Activated B cell treated with CpG ODN at 0.5 μM for 24 hours (primary cell): Measurements from ENCODE around the gene ADAM29. TPM values are rescaled to one million over a fixed set of nuclear protein-coding genes. Genes with fewer than 3 reads are reported as not detected.

Experiments used
- ATAC-seq: fragments of 200-7000 bp; cut with Tn5 transposase; one replicate; pipeline ENCODE4 v1.10.0; 2021; ENCODE audit warnings: low read depth, mild to moderate bottlenecking, moderate library complexity
- CTCF ChIA-PET: fragments of 350-600 bp; sonication (Branson Sonifier 250); formaldehyde crosslinking; loops from one replicate; lab custom pipeline; 2021; ENCODE audit warnings: antibody characterized with exemption; lab: Charles Lee
- POLR2A ChIA-PET: fragments of 350-600 bp; sonication (Branson Sonifier 250); formaldehyde crosslinking; loops from one replicate; lab custom pipeline; 2021; ENCODE audit warnings: antibody characterized with exemption; lab: Charles Lee
- DNase-seq: peaks from one replicate; pipeline ENCODE4 v3.0.0; 2022
- H3K27ac Mint-ChIP-seq: one replicate; pipeline ENCODE4 v1.8.0; 2020; ENCODE audit warnings: mixed read lengths
- H3K27me3 Mint-ChIP-seq: one replicate; pipeline ENCODE4 v1.8.0; 2021; ENCODE audit warnings: mixed read lengths
- H3K36me3 Mint-ChIP-seq: one replicate; pipeline ENCODE4 v1.8.0; 2021; ENCODE audit warnings: low read depth, mixed read lengths
- H3K4me1 Mint-ChIP-seq: one replicate; pipeline ENCODE4 v1.8.0; 2021; ENCODE audit warnings: mixed read lengths
- H3K4me3 Mint-ChIP-seq: one replicate; pipeline ENCODE4 v1.8.0; 2020; ENCODE audit warnings: mild to moderate bottlenecking, mixed read lengths
- H3K9me3 Mint-ChIP-seq: one replicate; pipeline ENCODE4 v1.8.0; 2020; ENCODE audit warnings: mixed read lengths
- intact Hi-C: fragments of 100-400 bp; cut with micrococcal nuclease; formaldehyde crosslinking; loops from one replicate; pipeline ENCODE4 v1.15.1; 2024
- total RNA-seq: library from RNA; stranded (reverse); gene quantifications from 2 replicates; pipeline ENCODE4 v1.2.3, GENCODE V29; 2022
- TF ChIP-seq, protein P1 (sequence below): fragments of 200-600 bp; IDR thresholded peaks from one replicate; pipeline ENCODE4 v1.8.0; 2022; ENCODE audit warnings: antibody characterized with exemption, mild to moderate bottlenecking

Gene ADAM29
- total RNA-seq, 1 donor from 2014 or later: not detected

GRCh38 chr4:174874898-174875297 lies 43.3 kb upstream of the ADAM29 start:
- Mint-ChIP-seq H3K9me3 (no peaks in the 10 kb centered on the region), H3K27ac (peak overlapping the region; percentile 9), H3K4me1 (peaks cover 7% of the 10 kb centered on the region), H3K4me3 (no peak overlapping the region), H3K27me3 (no peaks in the 10 kb centered on the region), H3K36me3 (no peaks in the 10 kb centered on the region)
- ChIA-PET CTCF (no interaction called here), POLR2A (no interaction called here)
- ATAC-seq (no peak), DNase-seq (no peak)
- intact Hi-C loops: loop anchor here (2.0 kb wide), 1 partner anchor 54 kb away; no protein-coding TSS in a partner anchor
- TF ChIP-seq, protein P1, sequence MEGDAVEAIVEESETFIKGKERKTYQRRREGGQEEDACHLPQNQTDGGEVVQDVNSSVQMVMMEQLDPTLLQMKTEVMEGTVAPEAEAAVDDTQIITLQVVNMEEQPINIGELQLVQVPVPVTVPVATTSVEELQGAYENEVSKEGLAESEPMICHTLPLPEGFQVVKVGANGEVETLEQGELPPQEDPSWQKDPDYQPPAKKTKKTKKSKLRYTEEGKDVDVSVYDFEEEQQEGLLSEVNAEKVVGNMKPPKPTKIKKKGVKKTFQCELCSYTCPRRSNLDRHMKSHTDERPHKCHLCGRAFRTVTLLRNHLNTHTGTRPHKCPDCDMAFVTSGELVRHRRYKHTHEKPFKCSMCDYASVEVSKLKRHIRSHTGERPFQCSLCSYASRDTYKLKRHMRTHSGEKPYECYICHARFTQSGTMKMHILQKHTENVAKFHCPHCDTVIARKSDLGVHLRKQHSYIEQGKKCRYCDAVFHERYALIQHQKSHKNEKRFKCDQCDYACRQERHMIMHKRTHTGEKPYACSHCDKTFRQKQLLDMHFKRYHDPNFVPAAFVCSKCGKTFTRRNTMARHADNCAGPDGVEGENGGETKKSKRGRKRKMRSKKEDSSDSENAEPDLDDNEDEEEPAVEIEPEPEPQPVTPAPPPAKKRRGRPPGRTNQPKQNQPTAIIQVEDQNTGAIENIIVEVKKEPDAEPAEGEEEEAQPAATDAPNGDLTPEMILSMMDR: no peak

DNA sequence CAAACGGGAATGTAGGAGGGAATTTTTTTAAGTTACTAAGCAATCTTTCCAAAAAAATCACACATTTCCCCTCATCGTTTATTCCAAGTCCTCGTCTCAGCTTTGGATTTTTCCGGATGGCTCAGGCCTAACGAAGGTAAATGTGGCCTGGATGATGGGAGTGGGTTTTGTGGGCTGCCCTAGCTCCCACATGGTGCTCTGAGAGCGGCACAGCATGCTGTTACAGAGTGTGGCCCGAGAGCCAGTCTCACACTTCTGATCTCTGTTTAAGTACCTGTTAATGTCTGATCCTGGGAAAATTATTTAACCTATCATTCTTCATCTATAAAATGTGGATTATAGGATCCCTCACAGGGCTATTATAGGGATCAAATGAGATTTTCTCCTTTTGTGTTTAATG lies 38.2 kb upstream of the ADAM29 start:
- no peaks in the 10 kb centered on the region for H3K36me3 Mint-ChIP-seq
- intact Hi-C loops: no loop called here
- DNase-seq (no peak), ATAC-seq (no peak)
- H3K27ac Mint-ChIP-seq: no peak overlapping the region
- TF ChIP-seq, protein P1: no peak
- H3K4me1 Mint-ChIP-seq: peaks cover 1% of the 10 kb centered on the region
- ChIA-PET POLR2A (no interaction called here), CTCF (no interaction called here)
- H3K9me3 Mint-ChIP-seq: no peaks in the 10 kb centered on the region
- H3K27me3 Mint-ChIP-seq: no peaks in the 10 kb centered on the region
- no peak overlapping the region for H3K4me3 Mint-ChIP-seq

DNA sequence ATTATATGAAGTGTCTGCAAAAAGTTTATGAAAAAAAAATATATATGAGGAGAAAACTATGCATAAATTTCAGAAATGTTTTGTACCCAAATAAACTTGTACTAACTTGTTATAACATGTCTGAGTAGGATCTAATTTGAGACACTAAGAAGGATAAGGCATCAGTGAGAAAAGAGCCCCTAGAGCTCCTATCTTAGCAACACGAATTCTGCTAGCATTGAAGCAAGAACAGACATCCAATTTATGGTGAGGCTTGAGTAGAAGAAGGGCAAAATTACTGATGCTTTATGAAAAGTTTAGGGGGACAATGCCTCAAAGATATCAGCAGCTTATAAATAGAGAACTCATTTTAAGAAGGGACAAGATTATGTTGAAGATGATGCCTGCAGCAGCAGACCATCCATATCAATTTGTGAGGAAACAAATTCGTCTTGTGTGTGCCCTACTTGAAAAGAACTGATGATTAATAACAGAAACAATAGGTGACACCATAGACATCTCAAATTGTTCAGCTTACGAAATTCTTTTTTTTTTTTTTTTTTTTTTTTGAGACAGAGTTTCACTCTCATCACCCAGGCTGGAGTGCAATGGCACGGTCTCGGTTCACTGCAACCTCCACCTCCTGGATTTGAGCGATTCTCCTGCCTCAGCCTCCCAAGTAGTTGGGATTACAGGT lies 35.7 kb upstream of the ADAM29 start:
- Mint-ChIP-seq H3K4me3 (no peak overlapping the region), H3K4me1 (no peaks in the 10 kb centered on the region), H3K9me3 (no peaks in the 10 kb centered on the region), H3K27me3 (no peaks in the 10 kb centered on the region), H3K27ac (no peak overlapping the region), H3K36me3 (no peaks in the 10 kb centered on the region)
- POLR2A ChIA-PET: no interaction called here
- intact Hi-C loops: no loop called here
- no peak for DNase-seq
- no peak for ATAC-seq
- CTCF ChIA-PET: no interaction called here
- TF ChIP-seq, protein P1: no peak

DNA sequence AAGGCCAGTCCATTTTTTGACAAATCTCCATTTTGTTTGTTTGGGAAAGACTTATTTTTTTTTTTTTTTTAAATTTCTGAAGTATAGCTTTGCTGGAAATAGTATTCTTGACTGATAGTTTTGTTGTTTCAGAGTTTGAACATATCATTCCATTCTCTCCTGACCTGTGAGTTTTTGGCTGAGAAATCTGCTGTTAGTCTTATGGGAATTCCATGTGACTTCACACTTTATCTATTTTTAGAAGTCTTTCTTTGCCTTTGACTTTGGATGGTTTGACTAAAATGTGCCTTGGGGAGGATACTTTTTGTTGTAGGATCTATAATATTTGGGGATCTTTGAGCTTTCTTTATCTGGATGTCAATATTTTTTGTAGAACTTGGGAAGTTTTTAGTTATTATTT lies 10.7 kb upstream of the ADAM29 start:
- Mint-ChIP-seq H3K9me3 (peaks cover 11% of the 10 kb centered on the region), H3K27ac (no peak overlapping the region), H3K4me3 (no peak overlapping the region), H3K27me3 (no peaks in the 10 kb centered on the region), H3K4me1 (peaks cover 7% of the 10 kb centered on the region), H3K36me3 (no peaks in the 10 kb centered on the region)
- DNase-seq (no peak), ATAC-seq (no peak)
- intact Hi-C loops: no loop called here
- ChIA-PET POLR2A (interaction anchor here (0.6 kb wide), 1 partner anchor 48 kb away, joined by 3 read pairs; no protein-coding TSS in a partner anchor), CTCF (no interaction called here)
- TF ChIP-seq, protein P1: no peak

DNA sequence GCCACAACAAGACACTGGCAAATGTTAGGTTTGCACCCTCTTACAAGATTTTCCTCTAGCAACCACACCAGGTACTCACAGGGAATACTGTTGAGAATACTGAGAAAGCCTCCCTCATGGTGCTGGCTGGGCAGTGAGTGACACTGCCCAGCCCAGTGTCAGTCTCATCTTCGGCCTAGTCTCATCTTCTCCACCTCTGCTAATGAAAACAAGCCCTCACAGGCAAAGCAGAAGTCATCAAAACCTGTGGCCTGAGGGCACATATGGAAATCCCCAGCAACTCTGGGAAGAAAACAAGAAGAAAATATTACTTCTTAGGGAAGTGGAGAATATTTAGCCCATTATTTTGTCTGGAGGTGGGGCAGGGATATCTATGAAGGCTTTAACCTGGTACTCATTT lies 7.9 kb upstream of the ADAM29 start:
- peaks cover 7% of the 10 kb centered on the region for H3K4me1 Mint-ChIP-seq
- TF ChIP-seq, protein P1: no peak
- peak overlapping the region; percentile 53 for H3K27ac Mint-ChIP-seq
- DNase-seq (no peak), ATAC-seq (no peak)
- ChIA-PET POLR2A (no interaction called here), CTCF (no interaction called here)
- H3K4me3 Mint-ChIP-seq: no peak overlapping the region
- H3K27me3 Mint-ChIP-seq: no peaks in the 10 kb centered on the region
- peaks cover 6% of the 10 kb centered on the region for H3K9me3 Mint-ChIP-seq
- intact Hi-C loops: no loop called here
- no peaks in the 10 kb centered on the region for H3K36me3 Mint-ChIP-seq
